Endodermal cell (in vitro differentiated cells): ENCODE results near the gene CPNE5. TPM values are rescaled to one million over a fixed set of nuclear protein-coding genes. Genes with fewer than 3 reads are reported as not detected.

ENCODE experiments used
- DNase-seq: peaks from one replicate; pipeline ENCODE4 v3.0.0-alpha.2; 2017
- H3K27ac ChIP-seq: 2 replicates; pipeline ENCODE4 v1.5.1; 2013; ENCODE audit warnings: mild to moderate bottlenecking, low read depth, low read length, moderate library complexity
- H3K27me3 ChIP-seq: 2 replicates; pipeline ENCODE4 v1.6.1; 2013; ENCODE audit warnings: mild to moderate bottlenecking, low read length, moderate library complexity; ENCODE audit not compliant: insufficient read depth, control insufficient read depth, poor library complexity, severe bottlenecking
- H3K36me3 ChIP-seq: 2 replicates; pipeline ENCODE4 v1.7.0; 2013; ENCODE audit warnings: mild to moderate bottlenecking, low read length, moderate library complexity; ENCODE audit not compliant: control insufficient read depth, insufficient read depth
- H3K4me1 ChIP-seq: one replicate; pipeline ENCODE4 v1.7.0; 2013; ENCODE audit warnings: low read length; ENCODE audit not compliant: control insufficient read depth, insufficient read depth
- H3K4me3 ChIP-seq: 2 replicates; pipeline ENCODE4 v1.5.1; 2013; ENCODE audit warnings: mild to moderate bottlenecking, low read length, moderate library complexity
- H3K9ac ChIP-seq: 2 replicates; pipeline ENCODE4 v1.6.1; 2013; ENCODE audit warnings: mild to moderate bottlenecking, low read length, moderate library complexity; ENCODE audit not compliant: poor library complexity, severe bottlenecking; ENCODE audit errors: extremely low read depth
- H3K9me3 ChIP-seq: 2 replicates; pipeline ENCODE4 v1.6.1; 2013; ENCODE audit warnings: mild to moderate bottlenecking, low read length, moderate library complexity; ENCODE audit not compliant: control insufficient read depth
- H3K27ac Mint-ChIP-seq: 2 replicates; pipeline ENCODE4 v1.8.0; 2020; ENCODE audit warnings: mixed read lengths
- H3K27me3 Mint-ChIP-seq: 2 replicates; pipeline ENCODE4 v1.8.0; 2021; ENCODE audit warnings: mild to moderate bottlenecking, mixed read lengths; ENCODE audit not compliant: insufficient read depth
- H3K36me3 Mint-ChIP-seq: 2 replicates; pipeline ENCODE4 v1.8.0; 2020; ENCODE audit warnings: low read depth, mixed read lengths
- H3K4me1 Mint-ChIP-seq: 2 replicates; pipeline ENCODE4 v1.8.0; 2020; ENCODE audit warnings: mixed read lengths
- H3K4me3 Mint-ChIP-seq: 2 replicates; pipeline ENCODE4 v1.8.0; 2020; ENCODE audit warnings: mild to moderate bottlenecking, moderate library complexity, mixed read lengths
- H3K9me3 Mint-ChIP-seq: 2 replicates; pipeline ENCODE4 v1.8.0; 2020; ENCODE audit warnings: mild to moderate bottlenecking, mixed read lengths
- WGBS, 2 experiments: methylation state at CpG; one replicate each; pipeline versions ENCODE4 v1.1.5 to v1.1.7; 2013; ENCODE audit warnings: missing lambda C conversion rate in 2 of 2, mixed read lengths in 1 of 2; ENCODE audit not compliant: insufficient coverage in 1 of 2, insufficient read length in 1 of 2; 5-methylcytosine and 5-hydroxymethylcytosine counted together
- total RNA-seq, 2 donors: library from RNA; stranded (reverse); fragmentation: NEBNext Ultra II Directional in 1 of 2; extraction: Animal tissue kit (Norgen Biotek cat#: 25700) in 1 of 2; gene quantifications; 2 replicates in 1 of 2; 3 replicates in 1 of 2; pipeline ENCODE4 v1.2.1, GENCODE V29; 2021
- TF ChIP-seq, protein P1 (sequence below): fragments of 200-600 bp; sonication (generic); conservative IDR thresholded peaks from 2 replicates; pipeline ENCODE4 v1.5.0; 2021; ENCODE audit warnings: antibody characterized with exemption, mild to moderate bottlenecking

Gene CPNE5
- total RNA-seq, 2 donors from 2014 or later = 0.26 to 0.42 TPM

DNA sequence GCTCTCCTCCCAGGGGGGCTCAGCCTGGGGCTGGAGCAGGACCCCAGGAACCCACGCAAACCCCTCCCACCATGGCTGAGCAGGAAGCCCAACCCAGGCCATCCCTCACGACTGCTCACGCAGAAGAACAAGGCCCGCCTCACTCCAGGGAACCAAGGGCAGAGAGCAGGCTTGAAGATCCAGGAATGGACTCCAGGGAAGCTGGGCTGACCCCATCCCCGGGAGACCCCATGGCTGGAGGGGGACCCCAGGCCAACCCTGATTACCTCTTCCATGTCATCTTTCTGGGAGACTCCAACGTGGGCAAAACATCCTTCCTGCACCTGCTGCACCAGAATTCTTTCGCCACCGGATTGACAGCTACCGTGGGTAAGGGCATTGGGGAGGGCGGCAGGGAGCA is 116.9 kb downstream of the CPNE5 start:
- H3K9ac ChIP-seq = no peak overlapping the region
- TF ChIP-seq, protein P1, sequence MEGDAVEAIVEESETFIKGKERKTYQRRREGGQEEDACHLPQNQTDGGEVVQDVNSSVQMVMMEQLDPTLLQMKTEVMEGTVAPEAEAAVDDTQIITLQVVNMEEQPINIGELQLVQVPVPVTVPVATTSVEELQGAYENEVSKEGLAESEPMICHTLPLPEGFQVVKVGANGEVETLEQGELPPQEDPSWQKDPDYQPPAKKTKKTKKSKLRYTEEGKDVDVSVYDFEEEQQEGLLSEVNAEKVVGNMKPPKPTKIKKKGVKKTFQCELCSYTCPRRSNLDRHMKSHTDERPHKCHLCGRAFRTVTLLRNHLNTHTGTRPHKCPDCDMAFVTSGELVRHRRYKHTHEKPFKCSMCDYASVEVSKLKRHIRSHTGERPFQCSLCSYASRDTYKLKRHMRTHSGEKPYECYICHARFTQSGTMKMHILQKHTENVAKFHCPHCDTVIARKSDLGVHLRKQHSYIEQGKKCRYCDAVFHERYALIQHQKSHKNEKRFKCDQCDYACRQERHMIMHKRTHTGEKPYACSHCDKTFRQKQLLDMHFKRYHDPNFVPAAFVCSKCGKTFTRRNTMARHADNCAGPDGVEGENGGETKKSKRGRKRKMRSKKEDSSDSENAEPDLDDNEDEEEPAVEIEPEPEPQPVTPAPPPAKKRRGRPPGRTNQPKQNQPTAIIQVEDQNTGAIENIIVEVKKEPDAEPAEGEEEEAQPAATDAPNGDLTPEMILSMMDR = no peak
- DNase-seq = no peak
- no peak overlapping the region for H3K27ac Mint-ChIP-seq
- H3K9me3 ChIP-seq = no peaks in the 10 kb centered on the region
- no peaks in the 10 kb centered on the region for H3K36me3 Mint-ChIP-seq
- H3K4me1 Mint-ChIP-seq = peaks cover 1% of the 10 kb centered on the region
- H3K4me3 Mint-ChIP-seq = no peak overlapping the region
- no peak overlapping the region for H3K4me3 ChIP-seq
- H3K36me3 ChIP-seq = no peaks in the 10 kb centered on the region
- H3K27me3 ChIP-seq = no peaks in the 10 kb centered on the region
- H3K27me3 Mint-ChIP-seq = no peaks in the 10 kb centered on the region
- 91 to 94% methylated on average over 9 to 10 of the region's 10 CpGs for WGBS, 2 experiments
- no peak overlapping the region for H3K27ac ChIP-seq
- no peaks in the 10 kb centered on the region for H3K4me1 ChIP-seq
- no peaks in the 10 kb centered on the region for H3K9me3 Mint-ChIP-seq

DNA sequence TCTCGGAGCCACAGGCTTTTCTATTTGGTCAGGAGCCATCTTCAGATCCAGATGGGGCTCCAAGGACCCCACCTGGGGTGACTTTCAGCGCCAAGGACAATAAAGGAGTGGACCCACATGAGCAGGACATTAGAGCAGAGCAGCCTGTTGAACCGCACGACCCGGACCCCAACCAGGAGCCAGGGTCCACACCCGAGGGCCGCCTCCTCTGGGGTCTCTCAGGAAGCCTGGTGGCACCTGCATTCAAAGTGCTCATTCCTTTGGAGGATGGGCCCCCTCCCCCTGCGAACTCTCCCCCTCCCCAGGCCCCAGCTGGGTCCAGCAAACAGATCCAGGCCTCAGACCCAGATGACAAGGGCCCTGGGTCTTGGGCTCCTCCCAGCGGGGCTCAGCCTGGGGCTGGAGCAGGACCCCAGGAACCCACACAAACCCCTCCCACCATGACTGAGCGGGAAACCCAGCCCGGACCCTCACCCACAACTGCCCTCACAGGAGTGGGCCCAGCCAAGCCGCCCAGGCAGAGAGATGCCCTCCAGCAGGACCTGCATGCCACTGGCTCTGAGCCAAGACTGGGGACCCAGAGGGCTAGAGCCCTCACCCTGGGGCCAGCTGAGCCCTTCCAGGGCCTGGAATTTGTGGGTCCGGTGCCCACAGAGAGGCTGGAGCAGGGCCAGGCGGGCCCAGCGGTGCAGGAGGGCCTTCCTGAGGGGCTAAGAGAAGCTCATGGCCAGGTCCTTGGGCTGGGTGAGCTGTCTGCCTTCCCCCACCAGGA is 117.7 kb downstream of the CPNE5 start:
- TF ChIP-seq, protein P1 = no peak
- Mint-ChIP-seq H3K27me3 (no peaks in the 10 kb centered on the region), H3K9me3 (no peaks in the 10 kb centered on the region), H3K27ac (no peak overlapping the region), H3K4me1 (peaks cover 1% of the 10 kb centered on the region), H3K4me3 (no peak overlapping the region), H3K36me3 (no peaks in the 10 kb centered on the region)
- no peak overlapping the region for H3K9ac ChIP-seq
- H3K4me1 ChIP-seq = no peaks in the 10 kb centered on the region
- no peak overlapping the region for H3K4me3 ChIP-seq
- no peaks in the 10 kb centered on the region for H3K36me3 ChIP-seq
- H3K27ac ChIP-seq = no peak overlapping the region
- H3K9me3 ChIP-seq = no peaks in the 10 kb centered on the region
- no peak for DNase-seq
- 93% methylated on average over 6 to 15 of the region's 15 CpGs for WGBS, 2 experiments
- no peaks in the 10 kb centered on the region for H3K27me3 ChIP-seq

DNA sequence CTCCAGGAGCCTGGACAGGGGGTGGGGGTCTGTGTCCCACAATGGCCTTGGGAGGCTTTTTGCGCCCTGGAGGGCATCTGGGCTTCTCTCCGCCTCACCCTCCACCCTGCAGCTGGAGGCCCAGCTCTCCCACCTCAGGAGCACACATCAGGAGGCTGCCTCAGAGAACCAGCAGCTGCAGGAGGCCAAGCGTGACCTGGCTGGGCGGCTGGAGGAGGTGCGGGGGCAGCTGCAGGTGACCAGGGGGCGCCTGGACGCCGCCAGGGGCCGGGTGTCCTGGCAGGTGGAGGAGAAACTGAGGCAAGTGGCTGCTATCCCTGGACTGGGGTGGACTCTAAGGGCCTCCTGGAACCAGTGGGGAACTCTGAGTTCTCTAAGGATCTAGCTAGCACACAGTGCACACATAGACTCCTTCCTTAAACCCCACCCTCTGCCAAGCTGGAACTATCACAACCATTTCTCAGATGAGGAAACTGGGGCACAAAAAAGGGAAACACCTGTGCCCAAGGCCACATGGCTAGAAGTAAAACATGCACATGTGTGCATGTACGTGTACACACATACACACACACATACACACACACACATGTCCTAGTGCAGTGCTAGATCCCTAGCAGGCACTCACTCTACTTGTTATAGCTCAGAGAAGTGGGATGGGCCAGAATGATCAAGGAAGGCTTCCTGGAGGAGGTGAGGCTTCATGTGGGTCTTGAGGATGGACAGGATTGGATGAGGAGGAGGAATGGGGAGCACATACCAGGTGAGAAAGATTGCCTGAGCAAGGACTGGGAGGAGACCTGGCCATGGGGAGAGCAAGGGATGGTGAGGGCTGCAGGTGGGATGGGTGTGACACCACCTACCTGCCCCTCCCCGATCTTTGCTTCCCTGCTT is 118.7 kb downstream of the CPNE5 start:
- TF ChIP-seq, protein P1 = no peak
- no peak overlapping the region for H3K9ac ChIP-seq
- no peak overlapping the region for H3K27ac Mint-ChIP-seq
- H3K9me3 Mint-ChIP-seq = no peaks in the 10 kb centered on the region
- DNase-seq = peak; percentile 32
- no peak overlapping the region for H3K4me3 ChIP-seq
- no peak overlapping the region for H3K4me3 Mint-ChIP-seq
- H3K36me3 ChIP-seq = no peaks in the 10 kb centered on the region
- no peaks in the 10 kb centered on the region for H3K27me3 ChIP-seq
- no peaks in the 10 kb centered on the region for H3K4me1 ChIP-seq
- no peaks in the 10 kb centered on the region for H3K27me3 Mint-ChIP-seq
- no peaks in the 10 kb centered on the region for H3K36me3 Mint-ChIP-seq
- no peak overlapping the region for H3K27ac ChIP-seq
- no peaks in the 10 kb centered on the region for H3K9me3 ChIP-seq
- peaks cover 1% of the 10 kb centered on the region for H3K4me1 Mint-ChIP-seq
- 90 to 100% methylated on average over 5 to 11 of the region's 11 CpGs for WGBS, 2 experiments
